SK-N-MC (cell line): ENCODE measurements around the gene ATP6AP1.
"Not testable (repeated sequence)": the region's sequence is repeated elsewhere in the genome, so short reads cannot be mapped to it uniquely, and the experiment has no call there.

Source experiments
- EZH2 ChIP-seq: fragments of 200-600 bp; sonication (generic); IDR thresholded peaks from one replicate; pipeline ENCODE4 v1.6.1; 2017; ENCODE audit warnings: antibody characterized with exemption
- FOXP2 ChIP-seq: optimal IDR thresholded peaks from 2 replicates; pipeline ENCODE3; 2011; ENCODE audit warnings: mild to moderate bottlenecking, moderate library complexity; ENCODE audit not compliant: insufficient read depth; ENCODE audit errors: extremely low read length, control extremely low read depth
- POLR2AphosphoS5 ChIP-seq: IDR thresholded peaks from 2 replicates; pipeline ENCODE4 v1.6.1; 2012; ENCODE audit warnings: mild to moderate bottlenecking, low read depth, low read length, borderline replicate concordance

DNA sequence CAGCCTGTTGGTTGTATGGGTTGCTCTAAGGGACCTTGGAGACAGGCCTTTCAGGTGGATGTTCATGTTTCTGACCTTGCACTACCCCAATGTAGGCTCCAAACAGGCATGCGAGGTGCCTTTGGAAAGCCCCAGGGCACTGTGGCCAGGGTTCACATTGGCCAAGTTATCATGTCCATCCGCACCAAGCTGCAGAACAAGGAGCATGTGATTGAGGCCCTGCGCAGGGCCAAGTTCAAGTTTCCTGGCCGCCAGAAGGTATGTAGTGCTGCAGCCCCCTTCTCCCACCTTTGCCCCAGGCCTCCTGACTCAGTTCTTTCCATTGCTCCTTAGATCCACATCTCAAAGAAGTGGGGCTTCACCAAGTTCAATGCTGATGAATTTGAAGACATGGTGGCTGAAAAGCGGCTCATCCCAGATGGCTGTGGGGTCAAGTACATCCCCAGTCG is 28.1 kb upstream of the ATP6AP1 start:
- not testable (repeated sequence) for TF ChIP-seq EZH2, POLR2AphosphoS5, FOXP2
